CD1c-positive myeloid dendritic cell (primary cell): ENCODE measurements around the gene CCDC121.
A peak's percentile ranks its signal among the peaks of the same experiment; 100 is the strongest.
"Not testable (repeated sequence)": the region's sequence is repeated elsewhere in the genome, so short reads cannot be mapped to it uniquely, and the experiment has no call there.

Experiments used
- DNase-seq: peaks from one replicate; pipeline ENCODE4 v3.0.0-alpha.2; 2016; ENCODE audit errors: extremely low spot score

The CCDC121 gene

DNA sequence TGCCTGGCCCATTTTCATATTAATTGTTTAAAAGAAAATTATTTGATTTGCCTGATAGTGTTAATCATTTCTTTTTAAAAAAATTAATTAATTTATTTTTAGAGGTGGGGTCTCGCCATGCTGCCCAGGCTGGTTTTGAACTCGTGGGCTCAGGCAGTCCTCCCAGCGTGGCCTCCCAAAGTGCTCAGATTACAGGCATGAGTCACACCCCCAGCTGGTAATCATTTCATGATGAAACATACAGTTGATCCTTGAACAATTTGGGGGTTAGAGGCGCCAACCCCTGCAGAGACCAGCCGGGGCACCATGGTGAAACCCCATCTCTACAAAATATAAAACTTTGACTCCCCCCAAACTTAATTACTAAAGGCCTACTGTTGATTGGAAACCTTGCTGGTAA, 8.0 kb upstream of the CCDC121 start:
- DNase-seq: no peak

DNA sequence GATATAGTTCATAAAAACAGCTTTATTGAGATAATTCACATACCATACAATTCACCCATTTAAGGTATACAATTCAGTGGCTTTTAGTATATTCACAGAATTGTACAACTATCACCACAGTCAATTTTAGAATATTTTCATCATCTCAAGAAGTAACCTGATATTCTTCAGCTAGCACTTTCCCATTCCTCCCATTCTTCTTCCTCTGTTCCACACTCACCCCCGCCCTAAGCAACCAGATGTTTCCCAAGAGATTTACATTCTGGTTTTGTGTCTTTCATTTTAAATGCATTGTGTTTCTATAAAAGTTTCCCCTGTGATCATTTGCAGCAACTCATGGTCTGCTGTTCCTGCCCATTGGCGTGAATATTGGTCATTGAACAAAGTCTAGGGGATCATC, 5.5 kb upstream of the CCDC121 start:
- no peak for DNase-seq

DNA sequence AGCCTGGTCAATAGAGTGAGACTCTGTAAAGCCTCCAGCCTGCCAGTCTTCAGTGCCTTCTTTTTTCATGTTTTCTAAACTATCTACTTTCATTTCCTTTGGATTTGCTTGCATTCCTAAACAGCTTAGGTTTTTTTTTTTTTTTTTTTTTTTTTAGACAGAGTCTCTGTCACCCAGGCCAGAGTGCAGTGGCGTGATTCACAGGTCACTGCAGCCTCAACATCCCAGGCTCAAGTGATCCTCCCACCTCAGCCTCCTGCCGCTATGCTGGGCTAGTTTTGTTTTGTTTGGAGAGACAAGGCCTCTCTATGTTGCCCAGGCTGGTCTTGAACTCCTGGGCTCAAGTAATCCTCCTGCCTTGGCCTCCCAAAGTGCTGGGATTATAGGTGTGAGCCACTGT, 1.4 kb upstream of the CCDC121 start:
- DNase-seq: not testable (repeated sequence)

DNA sequence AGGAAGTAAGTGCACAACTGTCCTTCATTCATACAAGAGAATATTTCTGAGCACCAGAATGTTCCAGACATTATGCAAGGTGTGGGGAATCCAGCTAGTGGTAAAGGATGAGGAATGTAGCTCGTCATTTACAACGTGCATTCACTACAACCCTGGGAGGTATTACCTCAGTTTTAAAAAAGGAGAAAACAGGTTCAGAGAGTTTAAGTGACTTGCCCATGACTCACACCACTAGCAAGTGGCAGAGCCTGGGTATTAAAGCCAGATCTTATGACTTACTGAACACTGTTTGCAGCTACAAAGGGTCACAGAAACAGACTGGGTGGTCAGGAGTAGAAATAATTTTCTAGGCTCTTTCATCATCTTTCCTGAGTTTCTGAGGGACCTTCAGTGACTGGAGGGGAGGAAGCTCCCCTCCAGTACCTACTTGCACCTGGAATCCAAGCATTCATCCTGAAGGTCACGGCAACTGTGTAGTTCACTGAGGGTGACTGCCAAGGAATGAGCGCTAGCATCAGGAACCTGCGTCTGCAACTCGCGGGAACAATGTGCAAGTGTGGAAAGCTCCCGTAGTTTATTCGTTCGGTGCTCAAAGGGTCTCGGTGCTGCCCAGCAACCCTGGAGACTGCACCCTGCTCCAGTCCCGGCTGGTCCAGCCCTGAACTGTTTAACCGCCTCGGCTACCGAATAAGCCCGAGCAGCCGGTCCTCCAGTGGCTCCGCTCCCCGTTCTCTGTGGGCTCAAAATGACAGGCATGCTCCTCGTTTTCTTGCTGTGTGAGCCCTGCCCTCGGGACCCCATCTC, 647 bp downstream of the CCDC121 start:
- DNase-seq: peak; percentile 64

DNA sequence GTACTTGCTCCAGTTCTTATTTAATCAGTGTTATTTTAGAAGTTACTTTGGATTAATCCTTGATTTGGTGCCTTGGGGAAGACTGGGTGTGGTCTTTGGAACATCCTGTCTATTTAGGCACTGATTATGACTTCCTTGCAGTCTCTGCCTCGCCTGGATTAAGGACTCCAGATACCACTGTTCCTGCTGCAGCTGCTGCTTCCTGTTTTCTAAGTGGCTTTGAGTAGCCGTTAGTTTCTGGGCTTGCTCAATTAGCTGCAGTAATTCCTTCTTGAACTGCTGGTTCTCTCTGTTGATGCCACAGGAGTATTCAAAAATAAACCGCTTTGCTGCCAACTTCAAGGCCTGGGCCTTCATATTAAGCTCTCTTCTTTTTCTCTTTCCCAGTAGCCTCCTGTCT, 1.9 kb downstream of the CCDC121 start:
- peak; percentile 54 for DNase-seq

DNA sequence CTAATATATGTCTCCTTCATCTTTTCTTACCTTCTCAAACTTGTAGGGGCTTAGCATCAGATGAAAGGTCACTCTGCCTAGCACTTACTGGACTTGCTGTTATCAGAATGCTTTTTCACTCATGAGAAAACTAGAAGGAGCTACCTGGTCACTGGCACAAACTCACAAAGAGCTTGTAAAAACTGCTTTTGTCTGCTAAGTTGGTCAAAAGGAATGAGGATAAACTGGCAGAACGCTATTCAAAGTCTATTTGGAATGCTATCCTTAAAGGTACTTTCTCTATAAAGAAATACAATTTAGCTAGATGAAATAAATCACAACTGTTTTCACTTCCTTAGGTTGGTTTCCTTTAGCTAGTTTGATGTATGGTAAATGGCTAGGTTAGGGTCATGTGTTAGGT, 2.5 kb downstream of the CCDC121 start:
- DNase-seq: not testable (repeated sequence)

DNA sequence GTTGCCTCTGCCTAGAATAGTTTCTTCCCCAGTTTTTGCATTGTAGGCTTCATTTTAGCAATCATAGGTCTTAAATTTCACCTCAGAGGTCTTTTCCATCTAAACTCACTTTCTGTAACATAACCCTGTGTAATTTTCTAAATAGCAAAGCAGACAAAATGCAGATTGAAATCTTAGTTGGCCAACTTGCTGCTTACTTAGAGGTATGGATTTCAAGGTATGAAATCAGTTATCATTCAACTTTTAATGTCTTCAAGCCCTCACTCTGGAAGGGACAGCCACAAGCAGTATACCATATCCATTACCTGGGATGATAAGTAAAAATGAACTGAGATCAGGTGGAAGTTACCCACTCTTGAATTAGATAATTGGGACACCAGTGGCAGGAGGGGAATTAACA, 3.9 kb downstream of the CCDC121 start:
- no peak for DNase-seq

DNA sequence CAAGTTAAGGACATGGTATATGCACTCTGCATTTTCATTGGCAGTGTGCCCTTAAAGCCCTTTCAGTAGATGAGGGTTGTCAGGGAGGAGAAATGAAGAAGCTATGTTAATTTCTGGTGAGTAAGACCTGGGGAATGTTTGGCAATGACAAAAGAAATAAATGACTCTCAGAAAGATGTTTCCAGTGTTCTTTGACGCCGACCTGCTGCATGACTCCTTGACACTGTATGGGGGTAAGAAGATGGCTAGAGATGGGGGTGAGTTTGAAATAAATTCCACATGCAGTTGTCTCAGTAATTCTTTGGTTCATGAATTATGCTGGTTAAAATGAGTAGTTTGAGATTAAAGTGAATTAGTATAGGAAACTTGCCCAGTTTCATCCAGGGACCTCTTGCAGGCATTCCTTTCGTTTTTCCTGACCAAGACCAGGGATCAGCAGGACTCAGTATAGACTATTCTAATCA, 5.9 kb downstream of the CCDC121 start:
- DNase-seq: no peak

DNA sequence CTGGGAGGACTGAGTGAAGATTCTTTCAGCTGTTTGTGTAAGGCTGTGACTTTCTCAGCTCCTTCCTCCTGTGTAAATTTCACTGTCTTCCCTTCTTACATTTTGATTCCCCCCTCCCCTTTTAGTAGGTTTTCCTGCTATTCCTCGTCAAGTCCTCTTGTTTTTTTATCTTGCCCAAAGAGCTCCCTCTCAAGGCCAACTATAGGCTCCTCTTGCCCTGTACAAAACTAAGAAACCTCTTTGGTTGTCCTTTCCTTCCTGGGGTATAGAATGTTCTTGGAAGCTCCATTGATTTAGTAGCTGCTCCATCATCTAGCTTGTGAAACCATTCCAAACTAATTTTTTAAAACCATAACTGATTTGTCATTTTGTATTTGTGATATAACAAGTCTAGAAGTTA, 7.3 kb downstream of the CCDC121 start:
- DNase-seq: no peak

DNA sequence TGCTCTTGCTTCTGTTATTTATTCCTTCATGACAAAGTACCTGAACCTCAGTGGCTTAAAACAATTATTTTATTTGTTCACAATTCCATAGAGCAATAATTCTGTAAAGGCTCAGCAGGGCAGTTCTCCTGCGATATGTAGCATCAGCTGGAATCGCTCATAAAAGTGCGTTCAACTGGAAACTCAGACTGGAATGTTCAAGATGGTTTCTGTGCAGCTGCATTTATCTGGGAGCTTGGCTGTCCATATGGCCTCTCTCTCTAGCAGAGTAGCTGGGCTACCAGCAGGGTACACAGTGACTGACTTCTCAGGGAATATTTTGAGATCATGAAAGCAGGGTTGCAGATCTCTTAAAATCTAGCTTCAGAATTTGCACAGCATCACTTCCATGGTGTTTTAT, 13.5 kb downstream of the CCDC121 start:
- DNase-seq: no peak

DNA sequence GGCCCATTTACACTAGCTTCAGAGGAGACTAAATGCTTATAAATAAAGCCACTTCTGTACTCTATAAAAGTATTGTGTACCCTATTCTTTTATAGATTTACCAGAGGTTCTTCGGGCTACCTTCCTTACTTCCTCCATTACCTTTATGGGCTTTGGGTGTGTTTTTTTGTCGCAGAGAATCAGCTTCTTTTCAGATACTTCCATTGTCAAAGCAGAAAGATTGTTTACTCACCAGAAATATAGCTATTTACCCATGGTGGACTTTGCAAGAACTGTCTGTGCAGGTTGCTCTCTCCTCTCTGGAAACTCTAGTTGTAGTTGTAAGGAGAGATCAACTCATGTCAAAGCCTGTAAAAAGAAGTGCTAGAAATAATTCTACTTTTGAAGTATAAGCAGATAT, 14.8 kb downstream of the CCDC121 start:
- no peak for DNase-seq

DNA sequence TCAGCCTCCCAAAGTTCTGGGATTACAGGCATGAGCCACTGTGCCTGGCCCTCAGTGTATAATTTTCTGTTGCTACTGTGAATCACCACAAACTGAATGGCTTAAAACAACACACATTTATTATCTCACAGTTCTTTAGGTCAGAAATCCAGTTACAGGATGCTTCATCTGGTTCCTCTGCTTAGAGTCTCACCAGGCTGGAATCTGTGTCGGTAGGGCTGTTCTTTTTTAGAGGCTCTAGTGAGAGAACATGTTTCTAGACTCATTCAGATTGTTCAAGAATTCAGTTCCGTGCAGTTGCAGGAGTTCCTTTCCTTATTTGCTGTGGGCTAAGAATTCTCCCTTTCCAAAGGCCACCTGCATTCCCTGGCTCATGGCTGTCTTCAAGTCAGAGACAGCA, 22.2 kb downstream of the CCDC121 start:
- DNase-seq: no peak

DNA sequence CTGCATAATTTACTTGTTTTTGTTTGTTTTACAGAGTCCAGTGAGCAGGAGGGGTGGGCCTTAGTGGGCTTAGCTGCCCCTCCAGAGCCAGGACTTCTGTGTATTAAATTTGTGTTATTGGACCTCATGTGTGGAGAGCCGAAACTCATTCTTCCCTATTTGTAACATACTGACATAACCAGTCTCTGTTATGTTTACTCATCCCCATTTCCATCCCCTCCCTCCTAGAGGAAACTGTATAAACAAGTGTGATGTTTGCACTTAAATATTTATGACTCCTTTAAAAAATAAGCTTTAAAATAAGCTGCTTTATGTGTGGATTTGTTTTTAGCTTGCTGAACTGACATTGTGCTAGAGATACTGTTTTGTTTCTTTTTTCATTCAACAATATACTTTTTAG, 32.2 kb downstream of the CCDC121 start:
- DNase-seq: no peak

DNA sequence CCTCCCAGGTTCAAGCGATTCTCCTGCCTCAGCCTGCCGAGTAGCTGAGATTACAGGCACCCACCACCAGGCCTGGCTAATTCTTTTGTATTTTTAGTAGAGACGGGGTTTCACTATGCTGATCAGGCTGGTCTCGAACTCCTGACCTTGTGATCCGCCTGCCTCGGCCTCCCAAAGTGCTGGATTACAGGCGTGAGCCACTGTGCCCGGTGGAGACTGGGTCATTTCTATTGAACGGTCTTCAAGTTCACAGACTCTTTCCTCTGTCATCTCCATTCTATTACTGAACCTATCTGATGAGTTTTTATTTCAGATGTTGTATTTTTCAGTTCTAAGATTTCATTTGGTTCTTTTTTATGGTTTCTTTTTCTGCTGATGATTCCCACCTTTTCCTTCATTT, 33.4 kb downstream of the CCDC121 start:
- DNase-seq: not testable (repeated sequence)

DNA sequence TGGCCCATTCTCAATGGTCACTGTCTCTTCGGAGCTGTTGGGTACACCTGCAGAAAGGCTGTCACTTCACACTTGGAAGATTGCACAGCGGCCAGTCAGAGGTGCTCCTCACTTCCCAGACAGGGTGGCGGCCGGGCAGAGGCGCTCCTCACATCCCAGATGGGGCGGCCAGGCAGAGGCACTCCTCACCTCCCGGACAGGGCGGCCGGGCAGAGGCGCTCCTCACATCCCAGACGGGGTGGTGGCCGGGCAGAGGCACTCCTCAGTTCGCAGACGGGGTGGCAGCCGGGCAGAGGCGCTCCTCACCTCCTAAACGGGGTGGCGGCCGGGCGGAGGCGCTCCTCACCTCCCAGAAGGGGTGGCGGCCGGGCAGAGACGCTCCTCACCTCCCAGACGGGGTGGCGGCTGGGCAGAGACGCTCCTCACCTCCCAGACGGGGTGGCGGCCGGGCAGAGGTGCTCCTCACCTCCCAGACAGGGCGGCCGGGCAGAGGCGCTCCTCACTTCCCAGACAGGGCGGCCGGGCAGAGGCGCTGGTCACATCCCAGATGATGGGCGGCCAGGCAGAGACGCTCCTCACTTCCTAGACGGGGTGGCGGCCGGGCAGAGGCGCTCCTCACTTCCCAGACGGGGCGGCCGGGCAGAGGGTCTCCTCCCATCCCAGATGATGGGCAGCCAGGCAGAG, 34.6 kb downstream of the CCDC121 start:
- DNase-seq: not testable (repeated sequence)

DNA sequence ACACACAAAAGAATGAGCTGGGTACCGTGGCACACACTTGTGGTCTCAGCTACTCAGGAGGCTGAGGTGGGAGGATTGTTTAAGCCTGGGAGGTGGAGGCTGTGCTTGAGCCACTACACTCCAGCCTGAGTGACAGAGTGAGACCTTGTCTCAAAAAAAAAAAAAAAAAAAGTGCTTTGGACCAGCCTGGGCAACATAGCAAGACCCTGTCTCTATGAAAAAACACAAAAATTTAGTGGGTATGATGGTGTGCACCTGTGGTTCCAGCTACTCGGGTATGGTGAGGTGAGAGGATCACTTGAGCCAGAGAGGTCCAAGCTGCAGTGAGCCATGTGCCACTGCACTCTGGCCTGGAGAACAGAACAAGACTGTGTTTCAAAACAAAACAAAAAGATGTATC, 35.6 kb downstream of the CCDC121 start:
- no peak for DNase-seq

DNA sequence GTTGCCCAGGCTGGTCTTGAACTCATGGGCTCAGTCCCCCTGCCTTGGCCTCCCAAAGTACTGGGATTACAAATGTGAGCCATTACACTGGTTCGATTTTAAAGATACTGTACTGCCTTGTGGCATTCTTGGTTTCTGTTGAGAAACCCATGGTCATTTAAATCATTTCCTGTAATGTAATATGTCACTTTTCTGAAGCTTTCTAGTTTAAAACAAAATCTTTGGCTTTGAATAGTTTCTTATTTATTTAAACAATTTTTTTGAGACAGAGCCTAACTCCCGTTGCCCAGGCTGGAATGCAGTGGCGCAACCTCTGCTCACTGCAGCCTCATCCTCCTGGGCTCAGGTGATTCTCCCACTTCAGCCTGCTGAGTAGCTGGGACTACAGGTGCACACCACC, 37.1 kb downstream of the CCDC121 start:
- DNase-seq: no peak

DNA sequence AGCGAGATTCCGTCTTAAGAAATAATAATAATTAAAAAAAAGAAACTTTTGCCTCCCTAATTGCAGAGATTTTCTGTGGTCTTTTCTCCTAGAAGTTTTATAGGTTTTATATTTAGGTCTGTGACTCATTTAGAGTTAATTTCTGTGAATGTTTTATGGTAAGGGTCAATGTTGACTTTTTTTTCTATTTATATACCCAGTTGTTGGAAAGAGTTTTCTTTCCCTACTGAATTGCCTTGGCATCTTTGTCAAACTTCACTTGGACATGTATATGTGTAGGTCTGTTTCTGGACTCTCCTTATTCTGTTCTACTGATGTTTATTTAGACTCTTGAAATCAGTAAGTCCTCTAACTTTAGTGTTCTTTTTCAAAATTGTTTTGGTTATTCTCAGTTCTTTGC, 40.5 kb downstream of the CCDC121 start:
- DNase-seq: no peak

DNA sequence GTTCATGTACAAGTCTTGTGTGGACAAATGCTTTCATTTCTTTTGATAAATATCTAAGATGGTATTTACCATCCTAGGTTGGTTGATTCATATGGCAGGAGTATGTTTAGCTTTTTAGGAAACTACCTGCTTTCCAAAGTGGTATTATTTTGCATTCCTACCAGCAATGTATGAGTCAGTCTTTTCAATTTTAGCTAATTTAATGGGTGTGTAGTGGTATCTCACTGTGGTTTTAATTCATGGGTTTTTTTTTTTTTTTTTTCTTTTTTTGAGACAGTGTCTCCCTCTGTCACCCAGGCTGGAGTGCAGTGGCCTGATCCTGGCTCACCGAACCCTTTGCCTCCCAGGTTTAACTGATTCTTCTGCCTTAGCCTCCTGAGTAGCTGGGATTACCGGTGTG, 41.8 kb downstream of the CCDC121 start:
- no peak for DNase-seq

DNA sequence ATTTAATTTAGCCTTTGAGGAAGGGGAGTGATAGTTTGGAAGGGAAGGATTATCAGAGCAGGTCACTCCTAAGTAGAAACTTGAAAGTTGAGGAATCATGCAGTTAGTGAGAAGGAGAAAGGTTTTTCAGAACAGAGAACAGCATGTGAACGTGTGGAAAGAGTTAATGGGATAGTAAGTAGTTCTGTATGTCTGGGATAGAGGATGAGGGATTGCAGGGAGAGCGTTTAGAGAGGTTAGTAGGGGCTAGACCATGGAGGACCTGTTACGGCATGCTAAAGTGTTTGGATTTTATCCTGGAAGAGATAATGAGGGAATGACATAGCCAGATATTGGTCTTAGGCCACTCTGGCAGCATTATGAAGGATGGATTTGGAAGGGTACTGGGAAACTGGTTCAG, 44.2 kb downstream of the CCDC121 start:
- DNase-seq: no peak

DNA sequence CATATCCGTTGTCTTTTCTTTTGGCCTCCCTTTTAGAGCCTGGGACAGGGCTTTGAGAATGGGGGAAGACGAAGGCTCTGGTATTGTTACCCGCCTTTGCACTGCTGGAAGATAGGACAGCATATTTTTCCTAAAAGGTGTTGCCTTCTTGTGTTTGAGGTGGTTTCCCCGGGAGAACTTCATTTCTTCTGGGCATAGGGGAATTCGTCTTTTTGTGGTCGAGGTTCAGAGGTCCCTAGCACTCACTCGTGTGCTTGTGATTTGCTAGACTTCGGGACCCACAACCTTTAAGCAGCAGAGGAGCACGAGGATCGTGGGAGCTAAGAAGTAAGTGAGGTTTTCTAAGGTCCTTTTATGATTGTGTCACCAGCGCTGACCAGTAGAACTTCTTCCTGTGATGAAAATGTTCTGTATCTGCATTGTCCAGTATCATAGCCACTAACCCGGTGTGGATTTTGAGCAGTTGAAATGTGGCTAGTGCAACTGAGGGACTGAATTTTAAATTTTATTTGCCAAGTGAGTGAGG, 45.4 kb downstream of the CCDC121 start:
- DNase-seq: peak; percentile 7

DNA sequence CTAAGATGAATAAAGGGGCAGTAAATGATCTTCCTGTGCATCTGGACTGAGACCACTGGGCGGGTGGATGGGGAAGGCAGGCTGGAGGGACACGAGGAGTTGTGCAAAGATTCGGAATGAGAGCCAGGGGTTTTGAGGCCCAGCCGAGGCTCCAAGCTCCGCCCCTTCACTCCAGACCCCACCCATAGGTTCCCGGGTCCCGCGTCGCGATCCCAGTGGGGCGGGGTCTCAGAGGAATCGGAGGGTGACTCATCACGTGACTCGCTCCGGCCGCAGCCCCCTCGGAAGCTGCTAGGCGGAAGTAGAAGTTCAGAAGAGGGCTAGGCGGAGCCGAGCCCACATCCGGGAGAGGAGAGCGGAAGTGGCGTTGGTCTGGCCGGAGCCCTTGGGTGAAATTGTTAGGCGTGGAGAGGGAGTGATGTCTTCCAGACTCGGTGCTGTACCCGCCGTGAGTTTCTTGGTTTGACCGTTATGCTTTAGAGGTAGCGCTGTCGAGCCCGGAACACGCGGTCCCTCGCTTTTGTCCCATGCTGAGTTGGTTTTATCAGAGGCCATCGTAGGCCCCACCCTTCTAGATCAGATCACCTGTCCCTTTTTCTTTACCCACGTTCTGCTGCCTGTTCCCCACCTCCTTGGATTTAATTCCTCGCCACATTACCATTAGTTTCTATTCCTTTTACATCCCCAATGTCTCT, 46.0 kb downstream of the CCDC121 start, which contains the start of gene ZNF512:
ZNF512 (plus strand) TSS at position 348 of the 695 bp plus-strand sequence; CDS start at position 419, 71 bp downstream.
- DNase-seq: peak; percentile 88
